Transverse colon (tissue), 4 donors: Measurements from ENCODE around the gene SHISAL2A.

Experiments
- EP300 ChIP-seq: sonication (generic); formaldehyde crosslinking; IDR thresholded peaks from one replicate; pipeline ENCODE4 v1.6.1; 2017; ENCODE audit warnings: antibody characterized with exemption, low read depth
- POLR2A ChIP-seq: fragments of 450-650 bp; IDR thresholded peaks from one replicate; pipeline ENCODE4 v1.6.1; 2016; ENCODE audit warnings: antibody characterized with exemption, mild to moderate bottlenecking, moderate library complexity
- POLR2AphosphoS5 ChIP-seq, 3 donors: sonication (generic); formaldehyde crosslinking; IDR thresholded peaks; one replicate each; pipeline ENCODE4 v1.6.1; 2016; ENCODE audit warnings: antibody characterized with exemption in 3 of 3
- TF ChIP-seq, protein P1 (sequence below), 5 experiments: fragments of 200-600 bp in 3 of 5; fragments of 450-650 bp in 2 of 5; sonication (generic) in 3 of 5; IDR thresholded peaks; 1 replicate in 2 of 5; 2 replicates in 3 of 5; pipeline ENCODE4 v1.5.1; 2016 to 2017; ENCODE audit warnings: antibody characterized with exemption in 5 of 5, inconsistent platforms in 3 of 5, mild to moderate bottlenecking in 2 of 5, moderate library complexity in 1 of 5

DNA sequence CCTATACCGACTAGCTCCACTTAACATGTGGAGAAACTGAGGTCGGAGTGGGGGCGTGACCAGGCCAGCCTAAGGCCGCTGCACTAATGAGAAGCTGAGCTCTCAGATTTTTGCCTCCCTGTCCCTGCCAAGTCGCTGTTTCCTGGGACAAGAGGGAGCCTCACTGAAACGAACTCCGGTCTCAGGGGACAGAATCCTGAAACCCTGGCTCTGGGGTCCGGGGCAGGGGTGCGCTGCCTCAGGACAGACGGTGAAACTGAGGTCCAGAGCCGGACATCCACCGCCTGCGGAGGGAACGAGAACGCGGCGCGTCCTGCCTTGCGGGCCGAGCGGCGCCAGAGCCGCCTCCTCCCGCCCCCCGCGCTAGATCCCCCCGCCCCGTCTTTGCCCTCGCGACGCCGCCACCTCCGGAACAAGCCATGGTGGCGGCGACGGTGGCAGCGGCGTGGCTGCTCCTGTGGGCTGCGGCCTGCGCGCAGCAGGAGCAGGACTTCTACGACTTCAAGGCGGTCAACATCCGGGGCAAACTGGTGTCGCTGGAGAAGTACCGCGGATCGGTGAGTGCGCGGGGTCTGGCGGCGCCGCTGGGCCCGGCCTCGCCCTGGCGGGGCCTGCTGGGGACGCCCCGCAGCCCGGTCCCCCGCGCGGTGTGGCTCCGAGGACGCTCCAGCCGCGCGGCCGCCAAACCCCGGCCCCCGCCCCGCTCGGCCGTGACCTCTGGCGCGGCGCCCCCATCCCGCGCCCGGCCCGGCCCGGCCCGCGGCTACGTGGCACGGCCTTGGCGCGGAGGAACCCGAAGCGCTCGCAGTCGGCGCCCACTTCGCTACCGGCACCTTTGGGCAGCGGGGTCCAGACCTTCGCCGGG lies 30.7 kb upstream of the SHISAL2A start, which contains the start of gene GPX7:
- TF ChIP-seq POLR2AphosphoS5 (IDR thresholded peaks at IDR 0.05) (no peak), POLR2A (no peak), EP300 (no peak)
- TF ChIP-seq, protein P1, sequence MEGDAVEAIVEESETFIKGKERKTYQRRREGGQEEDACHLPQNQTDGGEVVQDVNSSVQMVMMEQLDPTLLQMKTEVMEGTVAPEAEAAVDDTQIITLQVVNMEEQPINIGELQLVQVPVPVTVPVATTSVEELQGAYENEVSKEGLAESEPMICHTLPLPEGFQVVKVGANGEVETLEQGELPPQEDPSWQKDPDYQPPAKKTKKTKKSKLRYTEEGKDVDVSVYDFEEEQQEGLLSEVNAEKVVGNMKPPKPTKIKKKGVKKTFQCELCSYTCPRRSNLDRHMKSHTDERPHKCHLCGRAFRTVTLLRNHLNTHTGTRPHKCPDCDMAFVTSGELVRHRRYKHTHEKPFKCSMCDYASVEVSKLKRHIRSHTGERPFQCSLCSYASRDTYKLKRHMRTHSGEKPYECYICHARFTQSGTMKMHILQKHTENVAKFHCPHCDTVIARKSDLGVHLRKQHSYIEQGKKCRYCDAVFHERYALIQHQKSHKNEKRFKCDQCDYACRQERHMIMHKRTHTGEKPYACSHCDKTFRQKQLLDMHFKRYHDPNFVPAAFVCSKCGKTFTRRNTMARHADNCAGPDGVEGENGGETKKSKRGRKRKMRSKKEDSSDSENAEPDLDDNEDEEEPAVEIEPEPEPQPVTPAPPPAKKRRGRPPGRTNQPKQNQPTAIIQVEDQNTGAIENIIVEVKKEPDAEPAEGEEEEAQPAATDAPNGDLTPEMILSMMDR (IDR thresholded peaks at IDR 0.05), result no peak
